Neural cell (in vitro differentiated cells): ENCODE measurements around the gene MYL6B. TPM values are rescaled to one million over a fixed set of nuclear protein-coding genes. Genes with fewer than 3 reads are reported as not detected.
A peak's percentile ranks its signal among the peaks of the same experiment; 100 is the strongest.

Experiments used
- H2AFZ ChIP-seq: fragments of 200-600, 300-800 bp; sonication (generic), shearing (Covaris generic); 2 replicates; pipeline ENCODE4 v1.6.0; 2014; ENCODE audit warnings: low read depth, mild to moderate bottlenecking, antibody characterized with exemption, low read length, moderate library complexity
- H3F3A ChIP-seq: fragments of 200-600 bp; shearing (Covaris generic); 2 replicates; pipeline ENCODE4 v1.6.1; 2016; ENCODE audit warnings: mild to moderate bottlenecking, moderate library complexity, mixed read lengths, antibody characterized with exemption, low read length; ENCODE audit not compliant: insufficient read depth, poor library complexity, severe bottlenecking
- H3K27ac ChIP-seq: fragments of 200-600, 300-800 bp; sonication (generic), shearing (Covaris generic); 2 replicates; pipeline ENCODE4 v1.5.1; 2014; ENCODE audit warnings: mild to moderate bottlenecking, low read length, moderate library complexity
- H3K27me3 ChIP-seq: fragments of 300-800, 200-600 bp; sonication (generic), shearing (Covaris generic); 2 replicates; pipeline ENCODE4 v1.6.0; 2014; ENCODE audit warnings: mild to moderate bottlenecking, low read depth, low read length, moderate library complexity; ENCODE audit not compliant: insufficient read depth
- H3K36me3 ChIP-seq: fragments of 300-800, 200-600 bp; sonication (generic), shearing (Covaris generic); 2 replicates; pipeline ENCODE4 v1.5.1; 2014; ENCODE audit warnings: mild to moderate bottlenecking, antibody characterized with exemption, low read length, moderate library complexity; ENCODE audit not compliant: insufficient read depth
- H3K4me2 ChIP-seq: fragments of 300-800, 200-600 bp; sonication (generic), shearing (Covaris generic); 2 replicates; pipeline ENCODE4 v1.6.0; 2014; ENCODE audit warnings: mild to moderate bottlenecking, low read length
- H3K4me3 ChIP-seq: fragments of 300-800, 200-600 bp; sonication (generic), shearing (Covaris generic); 2 replicates; pipeline ENCODE4 v1.5.1; 2014; ENCODE audit warnings: mild to moderate bottlenecking, low read length, moderate library complexity
- H3K79me2 ChIP-seq: fragments of 200-600 bp; shearing (Covaris generic); replicated peaks from 2 replicates; pipeline ENCODE4 v1.6.0; 2014; ENCODE audit warnings: mild to moderate bottlenecking, low read length, moderate library complexity; ENCODE audit not compliant: insufficient read depth
- H3K9ac ChIP-seq: fragments of 300-800, 200-600 bp; sonication (generic), shearing (Covaris generic); 2 replicates; pipeline ENCODE4 v1.6.1; 2016; ENCODE audit warnings: mild to moderate bottlenecking, low read length, mixed read lengths
- H3K9me2 ChIP-seq: fragments of 200-600 bp; shearing (Covaris generic); 2 replicates; pipeline ENCODE4 v1.6.1; 2016; ENCODE audit warnings: mild to moderate bottlenecking, low read length, mixed read lengths; ENCODE audit not compliant: insufficient read depth
- H3K9me3 ChIP-seq: fragments of 200-600, 300-800 bp; sonication (generic), shearing (Covaris generic); 2 replicates; pipeline ENCODE4 v1.6.1; 2016; ENCODE audit warnings: mild to moderate bottlenecking, mixed run types, low read length, moderate library complexity, mixed read lengths
- H4K20me1 ChIP-seq: fragments of 200-600 bp; shearing (Covaris generic); 2 replicates; pipeline ENCODE4 v1.6.1; 2016; ENCODE audit warnings: mild to moderate bottlenecking, mixed run types; ENCODE audit not compliant: insufficient read depth
- CTCF ChIP-seq: fragments of 450-650 bp; IDR thresholded peaks from 2 replicates; pipeline ENCODE4 v1.5.1; 2014; ENCODE audit warnings: antibody characterized with exemption, mild to moderate bottlenecking, moderate library complexity; ENCODE audit not compliant: poor library complexity, severe bottlenecking
- EP300 ChIP-seq: fragments of 450-650 bp; conservative IDR thresholded peaks from 2 replicates; pipeline ENCODE4 v1.6.1; 2014; ENCODE audit warnings: antibody characterized with exemption, mild to moderate bottlenecking, moderate library complexity; ENCODE audit not compliant: poor library complexity, severe bottlenecking
- EZH2 ChIP-seq: fragments of 200-600, 300-800 bp; shearing (Covaris generic), sonication (generic); IDR thresholded peaks from 2 replicates; pipeline ENCODE4 v1.6.1; 2014; ENCODE audit warnings: antibody characterized with exemption, low read length, borderline replicate concordance, mild to moderate bottlenecking; ENCODE audit not compliant: insufficient read depth, poor library complexity, severe bottlenecking
- MXI1 ChIP-seq: fragments of 450-650 bp; conservative IDR thresholded peaks from 2 replicates; pipeline ENCODE4 v1.6.1; 2014; ENCODE audit warnings: antibody characterized with exemption, mild to moderate bottlenecking; ENCODE audit not compliant: poor library complexity, severe bottlenecking
- POLR2AphosphoS5 ChIP-seq: IDR thresholded peaks from 2 replicates; pipeline ENCODE4 v1.6.1; 2012
- RAD21 ChIP-seq: fragments of 450-650 bp; conservative IDR thresholded peaks from 2 replicates; pipeline ENCODE4 v1.6.1; 2014; ENCODE audit warnings: antibody characterized with exemption, mild to moderate bottlenecking, moderate library complexity
- REST ChIP-seq: IDR thresholded peaks from 2 replicates; pipeline ENCODE4 v1.6.1; 2012; ENCODE audit warnings: borderline replicate concordance
- SMC3 ChIP-seq: fragments of 450-650 bp; conservative IDR thresholded peaks from 2 replicates; pipeline ENCODE4 v1.6.1; 2014; ENCODE audit warnings: antibody characterized with exemption, mild to moderate bottlenecking, moderate library complexity; ENCODE audit not compliant: poor library complexity
- TAF1 ChIP-seq: IDR thresholded peaks from 2 replicates; pipeline ENCODE4 v1.6.1; 2012; ENCODE audit warnings: low read depth
- polyA plus RNA-seq: library from polyadenylated mRNA; depleted of rRNA; stranded (reverse); fragments of >200 nt; gene quantifications from 2 replicates; pipeline ENCODE4 v1.2.3, GENCODE V29; 2014

MYL6B gene
- polyA plus RNA-seq, 1 donor from 2014 or later = 376 TPM

DNA sequence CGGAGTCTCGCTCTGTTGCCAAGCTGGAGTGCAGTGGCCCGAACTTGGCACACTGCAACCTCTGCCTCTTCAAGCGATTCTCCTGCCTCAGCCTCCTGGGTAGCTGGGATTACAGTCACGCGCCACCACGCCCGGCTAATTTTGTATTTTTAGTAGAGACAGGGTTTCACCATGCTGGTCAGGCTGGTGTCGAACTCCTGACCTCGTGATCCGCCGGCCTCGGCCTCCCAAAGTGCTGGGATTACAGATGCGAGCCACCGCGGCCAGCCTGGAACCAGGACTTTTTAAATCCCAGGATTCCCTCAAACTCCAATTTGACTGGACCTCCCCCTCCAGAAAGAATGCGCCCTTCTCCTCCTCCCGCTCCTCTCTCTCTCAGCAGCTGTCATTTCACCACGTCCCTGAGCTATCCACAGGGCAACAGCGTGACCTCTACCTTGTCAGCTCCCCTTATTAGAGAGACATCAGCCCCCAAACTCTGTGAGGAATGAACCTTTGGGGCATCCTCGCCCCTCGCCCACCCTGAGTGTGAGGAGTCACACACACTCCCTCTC lies 22.4 kb upstream of the MYL6B start:
- Histone ChIP-seq H4K20me1 (no peaks in the 10 kb centered on the region), H3K9me3 (no peaks in the 10 kb centered on the region), H2AFZ (no peak overlapping the region), H3K27ac (no peak overlapping the region), H3K4me2 (peak overlapping the region; percentile 74), H3K79me2 (no peaks in the 10 kb centered on the region), H3K9ac (peak overlapping the region; percentile 80), H3K36me3 (no peaks in the 10 kb centered on the region), H3K9me2 (no peaks in the 10 kb centered on the region), H3F3A (no peaks in the 10 kb centered on the region), H3K27me3 (no peaks in the 10 kb centered on the region), H3K4me3 (peak overlapping the region; percentile 76)
- TF ChIP-seq EP300 = no peak

- Histone ChIP-seq H3K4me2 (no peak overlapping the region), H3K36me3 (no peaks in the 10 kb centered on the region), H3K9me2 (no peaks in the 10 kb centered on the region), H3K4me3 (no peak overlapping the region), H3K9me3 (no peaks in the 10 kb centered on the region), H3K79me2 (no peaks in the 10 kb centered on the region), H4K20me1 (no peaks in the 10 kb centered on the region), H2AFZ (no peak overlapping the region), H3K9ac (no peak overlapping the region), H3K27me3 (no peaks in the 10 kb centered on the region), H3F3A (no peaks in the 10 kb centered on the region), H3K27ac (no peak overlapping the region)
- TF ChIP-seq POLR2AphosphoS5 (no peak), RAD21 (no peak), EZH2 (no peak), EP300 (no peak), MXI1 (no peak), REST (no peak), SMC3 (no peak), TAF1 (no peak), CTCF (no peak)
Observed at GRCh38 chr12:56130876-56131275, 21.5 kb upstream of the MYL6B start.

- TF ChIP-seq CTCF = no peak
- TF ChIP-seq SMC3 = no peak
- no peak for TF ChIP-seq EZH2
- TF ChIP-seq REST = no peak
- no peak for TF ChIP-seq EP300
- no peak for TF ChIP-seq RAD21
- TF ChIP-seq TAF1 = no peak
- TF ChIP-seq POLR2AphosphoS5 = no peak
- TF ChIP-seq MXI1 = no peak
Observed at GRCh38 chr12:56134897-56135296, 17.5 kb upstream of the MYL6B start.

More at GRCh38 chr12:56134897-56135296, 17.5 kb upstream of the MYL6B start:
- no peak overlapping the region for H3K9ac ChIP-seq
- H3K9me3 ChIP-seq = no peaks in the 10 kb centered on the region
- no peaks in the 10 kb centered on the region for H4K20me1 ChIP-seq
- H3K27ac ChIP-seq = no peak overlapping the region
- no peaks in the 10 kb centered on the region for H3K36me3 ChIP-seq
- H3K9me2 ChIP-seq = no peaks in the 10 kb centered on the region
- no peaks in the 10 kb centered on the region for H3K79me2 ChIP-seq
- no peaks in the 10 kb centered on the region for H3F3A ChIP-seq
- no peak overlapping the region for H2AFZ ChIP-seq
- no peak overlapping the region for H3K4me3 ChIP-seq
- no peaks in the 10 kb centered on the region for H3K27me3 ChIP-seq
- H3K4me2 ChIP-seq = no peak overlapping the region
